B cell (primary cell): ENCODE data around the gene SSC5D. TPM values are rescaled to one million over a fixed set of nuclear protein-coding genes. Genes with fewer than 3 reads are reported as not detected.

ENCODE experiments used
- ATAC-seq: fragments of 200-7000 bp; cut with Tn5 transposase; one replicate; pipeline ENCODE4 v1.10.0; 2021; ENCODE audit warnings: low read depth, mild to moderate bottlenecking, moderate number of reproducible peaks, moderate library complexity
- CTCF ChIA-PET: fragments of 350-600 bp; sonication (Branson Sonifier 250); formaldehyde crosslinking; loops from one replicate; lab custom pipeline; 2021; ENCODE audit warnings: antibody characterized with exemption, inconsistent platforms; lab: Charles Lee
- POLR2A ChIA-PET: fragments of 350-600 bp; sonication (Branson Sonifier 250); formaldehyde crosslinking; loops from one replicate; lab custom pipeline; 2021; ENCODE audit warnings: antibody characterized with exemption; lab: Charles Lee
- DNase-seq: peaks from one replicate; pipeline ENCODE4 v3.0.0; 2013
- H2AFZ ChIP-seq: 2 replicates; pipeline ENCODE4 v1.6.1; 2012; ENCODE audit warnings: mild to moderate bottlenecking, low read depth, low read length; ENCODE audit not compliant: insufficient read depth, poor library complexity, severe bottlenecking
- H3K27ac ChIP-seq, 2 donors: 1 replicate in 1 of 2; 2 replicates in 1 of 2; pipeline ENCODE4 v1.5.1; 2012 to 2013; ENCODE audit warnings: low read length in 2 of 2, mild to moderate bottlenecking in 2 of 2, moderate library complexity in 1 of 2
- H3K27me3 ChIP-seq, 4 experiments: fragments of 200-600 bp in 1 of 4; sonication (generic) in 1 of 4; replicated peaks in 1 of 4; 1 replicate in 2 of 4; 2 replicates in 2 of 4; pipeline versions ENCODE4 v1.6.1 to v1.7.0; 2013 to 2016; ENCODE audit warnings: low read length in 3 of 4, mild to moderate bottlenecking in 2 of 4, mixed read lengths in 1 of 4, moderate library complexity in 1 of 4; ENCODE audit not compliant: insufficient read depth in 4 of 4, control insufficient read depth in 3 of 4; ENCODE audit errors: control extremely low read depth in 1 of 4
- H3K36me3 ChIP-seq, 2 experiments: replicated peaks in 1 of 2; 1 replicate in 1 of 2; 2 replicates in 1 of 2; pipeline versions ENCODE4 v1.6.1 to v1.7.1; 2013; ENCODE audit warnings: low read length in 1 of 2; ENCODE audit not compliant: insufficient read depth in 2 of 2, control insufficient read depth in 1 of 2; ENCODE audit errors: control extremely low read depth in 1 of 2, extremely low read depth in 1 of 2
- H3K4me1 ChIP-seq, 2 donors: fragments of 200-600 bp in 1 of 2; sonication (generic) in 1 of 2; 1 replicate in 1 of 2; 2 replicates in 1 of 2; pipeline versions ENCODE4 v1.5.1 to v1.6.1; 2013 to 2017; ENCODE audit warnings: low read length in 2 of 2; ENCODE audit not compliant: control insufficient read depth in 2 of 2, insufficient read depth in 2 of 2
- H3K4me2 ChIP-seq: replicated peaks from 2 replicates; pipeline ENCODE3; 2012; ENCODE audit warnings: mild to moderate bottlenecking, low read depth, low read length; ENCODE audit not compliant: poor library complexity, severe bottlenecking
- H3K4me3 ChIP-seq, 5 experiments: fragments of 200-600 bp in 1 of 5; sonication (generic) in 1 of 5; 1 replicate in 3 of 5; 2 replicates in 2 of 5; pipeline versions ENCODE4 v1.5.1 to v1.7.0; 2011 to 2016; ENCODE audit warnings: low read length in 4 of 5, mild to moderate bottlenecking in 4 of 5, low read depth in 2 of 5, control low read depth in 1 of 5, moderate library complexity in 1 of 5; ENCODE audit not compliant: insufficient read depth in 1 of 5; ENCODE audit errors: control extremely low read depth in 1 of 5, extremely low read depth in 1 of 5
- H3K79me2 ChIP-seq: fragments of 200-600 bp; sonication (generic); one replicate; pipeline ENCODE4 v1.6.0; 2016; ENCODE audit warnings: low read length; ENCODE audit not compliant: control insufficient read depth, insufficient read depth
- H3K9ac ChIP-seq: fragments of 200-600 bp; sonication (generic); 2 replicates; pipeline ENCODE4 v1.6.1; 2017; ENCODE audit warnings: mild to moderate bottlenecking, low read length, moderate library complexity
- H3K9me3 ChIP-seq, 3 donors: one replicate each; pipeline versions ENCODE4 v1.6.1 to v1.7.1; 2013; ENCODE audit warnings: low read length in 2 of 3; ENCODE audit not compliant: control insufficient read depth in 2 of 3, insufficient read depth in 1 of 3; ENCODE audit errors: control extremely low read depth in 1 of 3
- H4K20me1 ChIP-seq: 2 replicates; pipeline ENCODE4 v1.6.0; 2012; ENCODE audit warnings: mild to moderate bottlenecking, low read length; ENCODE audit not compliant: insufficient read depth, control insufficient read depth, poor library complexity, severe bottlenecking
- H3K27ac Mint-ChIP-seq: one replicate; pipeline ENCODE4 v1.8.0; 2021; ENCODE audit warnings: mixed read lengths
- H3K27me3 Mint-ChIP-seq: one replicate; pipeline ENCODE4 v1.8.0; 2021; ENCODE audit warnings: mixed read lengths
- H3K4me1 Mint-ChIP-seq: one replicate; pipeline ENCODE4 v1.8.0; 2021; ENCODE audit warnings: mixed read lengths
- H3K4me3 Mint-ChIP-seq: one replicate; pipeline ENCODE4 v1.8.0; 2021; ENCODE audit warnings: mixed read lengths
- H3K9me3 Mint-ChIP-seq: one replicate; pipeline ENCODE4 v1.8.0; 2022; ENCODE audit warnings: mixed read lengths; ENCODE audit not compliant: insufficient read depth
- EZH2 ChIP-seq: IDR thresholded peaks from 2 replicates; pipeline ENCODE4 v1.6.1; 2012; ENCODE audit warnings: borderline replicate concordance, low read depth, mild to moderate bottlenecking, moderate library complexity, low read length; ENCODE audit not compliant: insufficient read depth, poor library complexity, severe bottlenecking
- WGBS: methylation state at CpG from one replicate; pipeline ENCODE4 v1.1.5; 2013; ENCODE audit warnings: missing lambda C conversion rate; ENCODE audit not compliant: insufficient coverage; 5-methylcytosine and 5-hydroxymethylcytosine counted together
- intact Hi-C: fragments of 100-400 bp; cut with micrococcal nuclease; formaldehyde crosslinking; loops from one replicate; pipeline ENCODE4 v1.10.0; 2022
- polyA plus RNA-seq: library from polyadenylated mRNA; depleted of rRNA; stranded (reverse); fragments of >200 nt; gene quantifications from 2 replicates; pipeline ENCODE4 v1.2.3, GENCODE V29; 2012
- total RNA-seq, 2 donors: library from RNA; stranded (reverse); fragments of 120-200 nt in 1 of 2; gene quantifications; 1 replicate in 1 of 2; 2 replicates in 1 of 2; pipeline versions ENCODE4 v1.2.3 to v1.2.4, GENCODE V29; 2013 to 2022
- TF ChIP-seq, protein P1 (sequence below): fragments of 200-600 bp; IDR thresholded peaks from one replicate; pipeline ENCODE4 v1.8.0; 2022; ENCODE audit warnings: antibody characterized with exemption, mild to moderate bottlenecking

SSC5D gene
- total and polyA plus RNA-seq, 2 donors (not counting 1 experiment from before 2014, with no cell fraction given): 0.22 to 0.44 TPM

DNA sequence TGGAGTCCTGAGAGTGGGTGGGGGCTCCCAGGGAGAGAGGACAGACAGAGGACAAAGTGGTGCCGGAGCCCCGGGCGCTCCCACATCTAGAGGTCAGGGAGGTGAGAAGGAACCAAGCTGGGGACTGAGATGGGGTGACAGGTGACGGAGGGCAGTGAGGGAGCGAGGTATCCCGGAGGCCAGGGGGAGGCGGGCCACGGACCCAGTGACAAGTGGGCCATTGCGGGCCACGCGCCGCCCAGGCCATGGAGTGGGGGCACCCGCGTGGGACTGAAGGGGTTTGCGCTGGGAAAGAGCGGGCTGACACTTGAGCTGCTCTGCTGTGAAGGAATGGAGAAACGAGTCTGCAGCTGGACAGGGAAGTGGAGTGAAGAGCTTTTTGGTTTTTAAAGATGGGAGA lies 9.2 kb upstream of the SSC5D start:
- no peak overlapping the region for H3K9ac ChIP-seq
- H3K9me3 Mint-ChIP-seq: no peaks in the 10 kb centered on the region

DNA sequence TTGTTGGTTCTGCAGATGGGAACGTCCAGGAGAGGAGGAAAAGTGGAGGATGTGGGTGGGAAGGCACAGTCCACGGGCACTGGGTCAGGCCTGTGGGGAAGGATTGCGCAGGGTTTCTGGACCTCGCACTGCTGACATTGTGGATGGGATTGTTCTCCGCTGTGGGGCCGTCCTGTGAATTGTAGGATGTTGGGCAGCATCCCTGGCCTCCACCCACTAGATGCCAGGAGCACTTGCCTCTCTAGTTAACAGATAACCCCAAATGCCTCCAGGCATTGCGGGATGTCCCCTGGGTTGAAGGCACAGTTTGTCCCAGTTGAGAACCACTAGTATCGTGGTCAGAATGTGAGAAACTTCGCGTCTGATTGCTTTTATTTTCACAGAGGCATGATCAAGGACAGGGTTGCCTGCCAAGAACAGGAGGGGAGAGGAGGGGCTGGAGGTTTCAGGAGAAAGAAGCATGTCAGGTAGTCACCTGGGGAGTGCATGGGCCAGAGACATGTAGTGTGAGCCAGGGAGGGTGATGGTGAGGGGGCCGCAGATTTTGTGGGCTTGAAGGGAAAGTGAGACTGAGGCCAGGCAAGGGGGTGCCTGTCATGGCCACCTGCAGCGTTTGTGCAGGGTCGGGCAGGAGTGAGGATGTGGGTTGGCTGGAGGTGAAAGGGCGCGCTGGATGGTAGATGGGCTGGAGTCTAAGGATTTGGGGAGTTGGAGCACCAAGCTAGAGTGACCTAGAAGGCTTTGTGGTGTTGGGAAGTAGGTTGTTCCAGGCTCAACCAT lies 8.6 kb upstream of the SSC5D start:
- Histone ChIP-seq H3K4me3 (no peak overlapping the region), H3K27ac (no peak overlapping the region), H3K4me2 (no peak overlapping the region), H3K4me1 (peaks cover 25 to 34% of the 10 kb centered on the region in 2 donors), H3K36me3 (peaks cover 0 to 2% of the 10 kb centered on the region in 2 experiments), H4K20me1 (peaks cover 39% of the 10 kb centered on the region), H3K79me2 (peaks cover 34% of the 10 kb centered on the region), H3K9ac (no peak overlapping the region), H2AFZ (no peak overlapping the region), H3K27me3 (no peaks in the 10 kb centered on the region), H3K9me3 (no peaks in the 10 kb centered on the region)
- no peaks in the 10 kb centered on the region for H3K9me3 Mint-ChIP-seq
- intact Hi-C loops: no loop called here
- ChIA-PET CTCF (interaction anchor here (0.7 to 2.2 kb wide), 3 partner anchors 12 to 24 kb away, joined by 3 to 9 read pairs (median 7); no protein-coding TSS in a partner anchor), POLR2A (no interaction called here)
- H3K27me3 Mint-ChIP-seq: no peaks in the 10 kb centered on the region
- peaks cover 38% of the 10 kb centered on the region for H3K4me1 Mint-ChIP-seq
- 72% methylated on average over 13 of the region's 15 CpGs for WGBS
- DNase-seq (no peak), ATAC-seq (no peak)
- peak overlapping the region; percentile 18 for H3K4me3 Mint-ChIP-seq
- TF ChIP-seq EZH2: no peak
- TF ChIP-seq, protein P1, sequence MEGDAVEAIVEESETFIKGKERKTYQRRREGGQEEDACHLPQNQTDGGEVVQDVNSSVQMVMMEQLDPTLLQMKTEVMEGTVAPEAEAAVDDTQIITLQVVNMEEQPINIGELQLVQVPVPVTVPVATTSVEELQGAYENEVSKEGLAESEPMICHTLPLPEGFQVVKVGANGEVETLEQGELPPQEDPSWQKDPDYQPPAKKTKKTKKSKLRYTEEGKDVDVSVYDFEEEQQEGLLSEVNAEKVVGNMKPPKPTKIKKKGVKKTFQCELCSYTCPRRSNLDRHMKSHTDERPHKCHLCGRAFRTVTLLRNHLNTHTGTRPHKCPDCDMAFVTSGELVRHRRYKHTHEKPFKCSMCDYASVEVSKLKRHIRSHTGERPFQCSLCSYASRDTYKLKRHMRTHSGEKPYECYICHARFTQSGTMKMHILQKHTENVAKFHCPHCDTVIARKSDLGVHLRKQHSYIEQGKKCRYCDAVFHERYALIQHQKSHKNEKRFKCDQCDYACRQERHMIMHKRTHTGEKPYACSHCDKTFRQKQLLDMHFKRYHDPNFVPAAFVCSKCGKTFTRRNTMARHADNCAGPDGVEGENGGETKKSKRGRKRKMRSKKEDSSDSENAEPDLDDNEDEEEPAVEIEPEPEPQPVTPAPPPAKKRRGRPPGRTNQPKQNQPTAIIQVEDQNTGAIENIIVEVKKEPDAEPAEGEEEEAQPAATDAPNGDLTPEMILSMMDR: no peak
- peak overlapping the region; percentile 47 for H3K27ac Mint-ChIP-seq

More for the DNA sequence above, 9.2 kb upstream of the SSC5D start:
- intact Hi-C loops: no loop called here
- Histone ChIP-seq H4K20me1 (peaks cover 33% of the 10 kb centered on the region), H2AFZ (no peak overlapping the region), H3K9me3 (no peaks in the 10 kb centered on the region), H3K4me1 (peaks cover 20 to 28% of the 10 kb centered on the region in 2 donors), H3K4me2 (no peak overlapping the region), H3K36me3 (peaks cover 0 to 2% of the 10 kb centered on the region in 2 experiments), H3K27ac (no peak overlapping the region), H3K4me3 (no peak overlapping the region), H3K79me2 (peaks cover 34% of the 10 kb centered on the region), H3K27me3 (no peaks in the 10 kb centered on the region)
- WGBS: 95% methylated on average over 16 of the region's 17 CpGs
- Mint-ChIP-seq H3K4me1 (peaks cover 34% of the 10 kb centered on the region), H3K27me3 (no peaks in the 10 kb centered on the region), H3K27ac (peak overlapping the region; percentile 32), H3K4me3 (peak overlapping the region; percentile 69)
- no peak for TF ChIP-seq EZH2
- TF ChIP-seq, protein P1: no peak
- no peak for ATAC-seq
- no peak for DNase-seq
- ChIA-PET CTCF (interaction anchor here (1.8 to 2.2 kb wide), 2 partner anchors 11 to 25 kb away, joined by 7 to 9 read pairs; no protein-coding TSS in a partner anchor), POLR2A (no interaction called here)
